T-helper 17 cell (primary cell): ENCODE results near the gene POLE. TPM values are rescaled to one million over a fixed set of nuclear protein-coding genes. Genes with fewer than 3 reads are reported as not detected.
A peak's percentile ranks its signal among the peaks of the same experiment; 100 is the strongest.

Experiments used
- ATAC-seq: fragments of 150-1000 bp; cut with Tn5 transposase; 2 replicates; pipeline ENCODE4 v1.10.0; 2021; ENCODE audit warnings: mild to moderate bottlenecking, moderate library complexity
- DNase-seq, 3 donors: peaks; one replicate each; pipeline versions ENCODE4 v3.0.0 to v3.0.0-alpha.2; 2020 to 2021
- H3K9me3 ChIP-seq: one replicate; pipeline ENCODE4 v1.7.0; 2013; ENCODE audit warnings: low read length, mild to moderate bottlenecking; ENCODE audit not compliant: control insufficient read depth, poor library complexity, severe bottlenecking
- H3K27ac Mint-ChIP-seq: one replicate; pipeline ENCODE4 v1.8.0; 2022; ENCODE audit warnings: mild to moderate bottlenecking, moderate library complexity, mixed read lengths
- H3K27me3 Mint-ChIP-seq: one replicate; pipeline ENCODE4 v1.8.0; 2022; ENCODE audit warnings: mixed read lengths
- H3K36me3 Mint-ChIP-seq: one replicate; pipeline ENCODE4 v1.8.0; 2022; ENCODE audit warnings: low read depth, mixed read lengths
- H3K4me1 Mint-ChIP-seq: one replicate; pipeline ENCODE4 v1.8.0; 2022; ENCODE audit warnings: mild to moderate bottlenecking, mixed read lengths
- H3K4me3 Mint-ChIP-seq: one replicate; pipeline ENCODE4 v1.8.0; 2022; ENCODE audit warnings: mild to moderate bottlenecking, moderate library complexity, mixed read lengths
- total RNA-seq, 4 donors: library from RNA in 2 of 4; stranded (reverse) in 2 of 4; gene quantifications; one replicate each; pipeline ENCODE4 v1.2.3 and lab custom pipeline; 2022 to 2026

POLE gene
- total RNA-seq, 2 donors from 2014 or later: 50.4 to 54.7 TPM

GRCh38 chr12:132610866-132611602, 76.1 kb downstream of the POLE start:
- H3K4me3 Mint-ChIP-seq: peak overlapping the region; percentile 76
- no peak overlapping the region for H3K27ac Mint-ChIP-seq
- peaks cover 57% of the 10 kb centered on the region for H3K27me3 Mint-ChIP-seq
- DNase-seq (no peak), ATAC-seq (no peak)
- peaks cover 4% of the 10 kb centered on the region for H3K36me3 Mint-ChIP-seq
- H3K9me3 ChIP-seq: no peaks in the 10 kb centered on the region
- peaks cover 20% of the 10 kb centered on the region for H3K4me1 Mint-ChIP-seq

GRCh38 chr12:132610051-132610759, 76.9 kb downstream of the POLE start, which contains the start of gene LRCOL1:
LRCOL1 (minus strand) TSS chr12:132610582; CDS start chr12:132606251, 4,331 bp downstream.
- no peaks in the 10 kb centered on the region for H3K9me3 ChIP-seq
- Mint-ChIP-seq H3K4me3 (peak within 1 kb of the TSS; percentile 76), H3K27ac (no peak within 1 kb of the TSS), H3K4me1 (peaks cover 18% of the 10 kb centered on the region), H3K36me3 (peaks cover 4% of the 10 kb centered on the region), H3K27me3 (peaks cover 53% of the 10 kb centered on the region)
- DNase-seq: no peak
- ATAC-seq: peak; percentile 32

- H3K27ac Mint-ChIP-seq: no peak overlapping the region
- no peak overlapping the region for H3K4me3 Mint-ChIP-seq
- peaks cover 16% of the 10 kb centered on the region for H3K4me1 Mint-ChIP-seq
- no peaks in the 10 kb centered on the region for H3K9me3 ChIP-seq
- ATAC-seq (no peak), DNase-seq (no peak)
- peaks cover 56% of the 10 kb centered on the region for H3K27me3 Mint-ChIP-seq
- peaks cover 4% of the 10 kb centered on the region for H3K36me3 Mint-ChIP-seq
Observed at GRCh38 chr12:132608231-132609171, 78.6 kb downstream of the POLE start.

- peaks cover 68% of the 10 kb centered on the region for H3K27me3 Mint-ChIP-seq
- peaks cover 8% of the 10 kb centered on the region for H3K36me3 Mint-ChIP-seq
- no peak for ATAC-seq
- no peaks in the 10 kb centered on the region for H3K9me3 ChIP-seq
- peaks cover 20% of the 10 kb centered on the region for H3K4me1 Mint-ChIP-seq
- H3K4me3 Mint-ChIP-seq: no peak overlapping the region
- no peak for DNase-seq
- H3K27ac Mint-ChIP-seq: no peak overlapping the region
Observed at GRCh38 chr12:132606927-132607326, 80.2 kb downstream of the POLE start.

GRCh38 chr12:132606466-132606865, 80.7 kb downstream of the POLE start:
- Mint-ChIP-seq H3K4me3 (no peak overlapping the region), H3K36me3 (peaks cover 8% of the 10 kb centered on the region), H3K4me1 (peaks cover 22% of the 10 kb centered on the region), H3K27ac (no peak overlapping the region), H3K27me3 (peaks cover 68% of the 10 kb centered on the region)
- no peaks in the 10 kb centered on the region for H3K9me3 ChIP-seq
- DNase-seq (no peak), ATAC-seq (no peak)

- ATAC-seq (no peak), DNase-seq (no peak)
- Mint-ChIP-seq H3K27me3 (peaks cover 65% of the 10 kb centered on the region), H3K4me3 (no peak overlapping the region), H3K4me1 (peaks cover 24% of the 10 kb centered on the region), H3K27ac (no peak overlapping the region), H3K36me3 (peaks cover 8% of the 10 kb centered on the region)
- no peaks in the 10 kb centered on the region for H3K9me3 ChIP-seq
Observed at GRCh38 chr12:132605892-132606291, 81.2 kb downstream of the POLE start.

GRCh38 chr12:132604668-132605441, 82.3 kb downstream of the POLE start:
- Mint-ChIP-seq H3K27me3 (peaks cover 65% of the 10 kb centered on the region), H3K27ac (no peak overlapping the region), H3K4me3 (no peak overlapping the region), H3K4me1 (peaks cover 22% of the 10 kb centered on the region), H3K36me3 (peaks cover 8% of the 10 kb centered on the region)
- H3K9me3 ChIP-seq: no peaks in the 10 kb centered on the region
- ATAC-seq (no peak), DNase-seq (no peak)

GRCh38 chr12:132604151-132604618, 83.0 kb downstream of the POLE start:
- Mint-ChIP-seq H3K4me1 (peaks cover 22% of the 10 kb centered on the region), H3K36me3 (peaks cover 8% of the 10 kb centered on the region), H3K27ac (no peak overlapping the region), H3K4me3 (no peak overlapping the region), H3K27me3 (peaks cover 70% of the 10 kb centered on the region)
- ATAC-seq (no peak), DNase-seq (no peak)
- no peaks in the 10 kb centered on the region for H3K9me3 ChIP-seq

GRCh38 chr12:132603240-132604150, 83.6 kb downstream of the POLE start:
- ATAC-seq: no peak
- DNase-seq: no peak
- peaks cover 26% of the 10 kb centered on the region for H3K4me1 Mint-ChIP-seq
- H3K27me3 Mint-ChIP-seq: peaks cover 69% of the 10 kb centered on the region
- peak overlapping the region; percentile 70 for H3K27ac Mint-ChIP-seq
- H3K4me3 Mint-ChIP-seq: no peak overlapping the region
- H3K9me3 ChIP-seq: no peaks in the 10 kb centered on the region
- H3K36me3 Mint-ChIP-seq: peaks cover 11% of the 10 kb centered on the region

GRCh38 chr12:132602572-132603239, 84.4 kb downstream of the POLE start:
- no peak overlapping the region for H3K4me3 Mint-ChIP-seq
- H3K27me3 Mint-ChIP-seq: peaks cover 65% of the 10 kb centered on the region
- H3K4me1 Mint-ChIP-seq: peaks cover 23% of the 10 kb centered on the region

GRCh38 chr12:132601171-132601883, 85.8 kb downstream of the POLE start:
- no peaks in the 10 kb centered on the region for H3K9me3 ChIP-seq
- Mint-ChIP-seq H3K27ac (no peak overlapping the region), H3K4me3 (peak overlapping the region; percentile 79), H3K36me3 (peaks cover 13% of the 10 kb centered on the region), H3K4me1 (peaks cover 27% of the 10 kb centered on the region), H3K27me3 (peaks cover 61% of the 10 kb centered on the region)
- DNase-seq (no peak), ATAC-seq (no peak)

More at GRCh38 chr12:132602572-132603239, 84.4 kb downstream of the POLE start:
- no peak for DNase-seq
- ATAC-seq: no peak
- H3K9me3 ChIP-seq: no peaks in the 10 kb centered on the region
- peak overlapping the region; percentile 70 for H3K27ac Mint-ChIP-seq
- peaks cover 10% of the 10 kb centered on the region for H3K36me3 Mint-ChIP-seq
